Embryonic facial prominence (tissue), 1 donor: Measurements from ENCODE around the gene RPL22.

Experiments used
- DNase-seq: peaks from one replicate; pipeline ENCODE4 v3.0.0-alpha.2; 2016; ENCODE audit errors: extremely low spot score

Gene RPL22

GRCh38 chr1:6199298-6200187 lies at the start of gene RPL22:
Gene RPL22 (minus strand): TSS chr1:6199595. CDS start chr1:6199573, 22 bp downstream.
- DNase-seq, result peak; percentile 99

GRCh38 chr1:6248161-6248776 lies 48.9 kb upstream of the RPL22 start:
- DNase-seq, result no peak

GRCh38 chr1:6247651-6248050 lies 48.3 kb upstream of the RPL22 start:
- no peak for DNase-seq

- no peak for DNase-seq
These were observed 47.4 kb upstream of the RPL22 start for GRCh38 chr1:6246497-6247467.

GRCh38 chr1:6245869-6246496 lies 46.6 kb upstream of the RPL22 start:
- DNase-seq, result no peak

- DNase-seq, result peak; percentile 57
These were observed 45.9 kb upstream of the RPL22 start for GRCh38 chr1:6245086-6245868.

- no peak for DNase-seq
These were observed 45.1 kb upstream of the RPL22 start for GRCh38 chr1:6244401-6245049.

GRCh38 chr1:6243993-6244392 lies 44.6 kb upstream of the RPL22 start, which contains the start of gene HES3:
Gene HES3 (plus strand): TSS chr1:6244179. CDS start chr1:6244366, 187 bp downstream.
- no peak for DNase-seq

GRCh38 chr1:6243053-6243834 lies 43.8 kb upstream of the RPL22 start:
- DNase-seq, result no peak

GRCh38 chr1:6241887-6242740 lies 42.7 kb upstream of the RPL22 start:
- DNase-seq, result no peak

GRCh38 chr1:6241107-6241886 lies 41.9 kb upstream of the RPL22 start:
- DNase-seq, result no peak

GRCh38 chr1:6239950-6240768 lies 40.8 kb upstream of the RPL22 start:
- no peak for DNase-seq

- DNase-seq, result no peak
These were observed 39.9 kb upstream of the RPL22 start for GRCh38 chr1:6239213-6239752.

GRCh38 chr1:6237093-6237492 lies 37.7 kb upstream of the RPL22 start:
- DNase-seq, result no peak

GRCh38 chr1:6235296-6235677 lies 35.9 kb upstream of the RPL22 start:
- no peak for DNase-seq
